Stimulated activated CD8-positive, alpha-beta memory T cell treated with anti-CD3 and anti-CD28 coated beads, Interleukin-12 subunit alpha, Interleukin-12 subunit beta, amount 100 ng/mL, for 24 hours (primary cell): Measurements from ENCODE around the gene DMRTA1.
"Not testable (repeated sequence)": the region's sequence is repeated elsewhere in the genome, so short reads cannot be mapped to it uniquely, and the experiment has no call there.

ENCODE experiments used
- DNase-seq: peaks from one replicate; pipeline ENCODE4 v3.0.0-alpha.2; 2020; ENCODE audit errors: extremely low read depth

Gene DMRTA1

GRCh38 chr9:22446589-22446949, at the start of gene DMRTA1:
TSS of gene DMRTA1 (plus strand) at chr9:22446824. CDS start at chr9:22447066, 242 bp downstream.
- peak; percentile 15 for DNase-seq

DNA sequence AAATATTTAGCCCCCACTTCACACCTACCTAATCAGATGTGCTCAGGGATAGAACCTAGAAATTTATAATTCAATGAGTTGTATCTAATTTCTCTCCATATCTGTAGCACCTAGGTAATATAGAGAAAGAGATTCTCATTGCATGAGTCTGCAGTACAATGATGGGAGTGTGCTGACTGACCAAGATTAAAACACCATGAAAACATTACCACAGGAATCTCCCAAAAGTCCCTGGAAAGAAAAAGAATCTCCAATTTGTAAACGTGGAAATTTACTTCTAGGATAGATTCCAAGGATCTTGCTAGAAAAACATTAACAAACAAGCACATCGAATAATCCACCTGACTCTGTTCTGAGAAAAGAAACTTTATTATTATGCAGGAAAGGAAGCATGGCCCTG, 45.0 kb upstream of the DMRTA1 start:
- no peak for DNase-seq

DNA sequence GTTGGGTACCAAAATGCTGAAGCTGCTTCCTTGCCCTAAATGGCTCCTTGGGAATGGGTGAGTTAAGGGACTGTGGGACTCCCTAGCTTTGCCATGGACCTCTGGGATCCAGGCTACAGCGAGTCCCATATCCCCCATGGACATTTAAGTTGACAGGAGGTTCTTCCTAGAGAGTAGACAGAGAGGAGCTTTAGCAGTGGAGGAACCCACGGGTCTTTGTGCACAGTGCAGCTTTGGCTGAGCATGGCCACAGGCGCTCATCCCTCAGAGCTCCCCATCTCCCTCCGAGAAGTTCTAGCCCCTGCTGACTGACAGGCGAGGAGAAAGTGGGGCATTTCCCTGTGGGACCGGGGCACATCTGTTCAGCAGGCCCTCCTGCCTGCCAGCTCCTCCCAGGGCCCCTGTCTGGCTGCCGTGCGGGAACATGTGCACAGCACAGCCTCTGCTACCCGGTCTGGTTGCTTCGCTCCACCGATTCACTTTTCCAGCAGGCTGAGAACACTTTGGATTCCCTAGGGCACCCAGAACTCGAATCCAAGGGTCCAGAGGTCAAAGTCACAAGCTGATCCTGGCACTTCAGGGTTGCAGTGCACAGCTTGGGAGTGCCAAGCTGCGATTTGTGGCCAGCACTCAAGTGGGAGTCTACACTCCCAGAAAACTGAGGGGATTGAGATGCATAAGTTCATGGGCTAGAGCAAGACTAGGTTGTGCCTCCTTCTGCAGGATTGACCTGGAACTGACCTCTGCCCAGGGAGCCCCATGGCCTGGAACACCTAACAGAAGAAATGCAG, 40.6 kb upstream of the DMRTA1 start:
- DNase-seq = no peak

DNA sequence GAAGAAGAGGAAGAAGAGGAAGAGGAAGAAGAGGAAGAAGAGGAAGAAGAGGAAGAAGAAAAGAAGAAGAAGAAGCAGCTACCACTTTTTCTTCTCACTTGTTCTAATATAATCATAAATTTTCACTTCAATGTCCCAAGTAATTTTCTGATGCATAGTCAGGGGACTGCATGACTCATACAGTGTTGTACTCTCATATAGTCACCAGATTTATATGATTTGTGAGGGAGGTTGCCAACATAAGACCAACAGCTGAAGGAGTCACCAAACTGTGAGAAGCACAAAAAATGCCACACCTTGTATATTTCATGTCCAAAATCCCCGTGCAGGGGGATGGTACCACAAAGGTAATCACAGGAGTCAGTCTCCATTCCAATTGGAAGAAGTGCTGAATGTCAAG, 32.7 kb upstream of the DMRTA1 start:
- no peak for DNase-seq

DNA sequence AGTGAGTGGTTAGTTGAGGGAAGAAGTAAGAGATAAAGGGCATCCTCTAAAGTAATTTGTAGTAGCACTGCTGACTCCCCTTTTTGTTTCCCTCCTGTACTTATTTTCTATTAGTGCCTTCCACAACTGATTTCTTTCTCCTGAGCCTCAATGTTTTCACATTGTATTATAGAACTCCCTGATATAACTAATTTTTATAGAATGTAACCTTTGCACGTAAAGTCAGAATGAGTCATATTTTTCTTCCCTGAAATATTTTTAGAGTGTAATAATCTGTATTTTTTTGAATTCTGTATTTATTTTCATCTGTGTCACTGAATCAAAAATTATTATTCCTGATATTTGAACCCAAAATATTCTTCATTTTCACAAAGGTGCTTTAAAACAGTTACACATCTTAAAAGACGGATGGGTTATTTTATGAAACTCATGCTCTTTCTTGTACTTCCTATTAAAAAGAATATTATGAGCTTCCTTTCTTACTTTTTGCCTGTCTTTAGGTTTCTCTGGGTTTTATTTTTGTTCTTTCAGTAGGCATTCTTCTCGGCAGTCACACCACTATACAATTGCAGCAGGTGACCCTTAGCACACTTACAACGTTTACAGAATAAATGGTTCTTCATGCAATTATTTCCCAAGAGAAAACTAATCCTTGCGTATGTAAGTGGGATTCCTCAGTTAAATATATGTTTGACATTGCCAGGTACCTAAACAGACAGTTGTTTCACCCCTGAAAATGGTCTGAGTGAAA, 30.5 kb upstream of the DMRTA1 start:
- no peak for DNase-seq

DNA sequence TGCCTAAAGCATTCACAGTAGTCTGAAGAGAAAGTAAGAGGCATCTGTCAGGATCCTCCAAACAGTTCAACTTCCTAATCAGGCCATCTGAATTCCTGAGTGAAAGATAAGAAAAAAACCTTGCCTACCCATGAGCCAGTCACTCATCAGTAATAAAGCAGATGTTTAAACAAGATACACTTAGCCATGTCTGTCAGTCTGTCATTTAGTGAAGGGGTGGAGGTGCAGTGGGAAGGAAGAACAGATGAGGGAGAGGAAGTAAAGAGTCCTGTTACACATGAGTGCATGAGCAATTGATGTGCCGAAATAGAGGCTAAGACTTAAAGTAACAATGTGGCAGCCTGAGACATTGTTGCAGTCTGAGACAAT, 29.9 kb upstream of the DMRTA1 start:
- no peak for DNase-seq

DNA sequence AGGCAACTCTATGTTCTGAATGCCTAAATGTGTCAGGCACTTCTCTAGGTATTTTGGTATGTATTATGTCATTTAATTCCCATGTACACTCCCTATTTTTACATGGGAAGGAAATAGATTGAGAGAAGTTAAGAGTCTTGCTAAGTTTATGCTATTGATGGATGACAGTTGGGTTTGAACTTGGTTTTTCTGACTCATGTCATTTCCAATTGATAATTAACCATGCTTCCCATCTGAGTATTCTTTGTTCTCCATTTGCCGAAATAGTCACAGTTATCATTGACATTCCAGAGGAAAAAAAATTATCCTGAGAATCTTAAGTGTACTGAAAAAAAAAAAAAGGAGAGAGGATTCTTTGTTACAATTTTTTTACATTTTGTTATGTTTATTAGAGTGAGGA, 23.1 kb upstream of the DMRTA1 start:
- DNase-seq = no peak

- no peak for DNase-seq
These were observed 22.0 kb upstream of the DMRTA1 start for GRCh38 chr9:22424616-22425015.

- no peak for DNase-seq
These were observed 21.1 kb upstream of the DMRTA1 start for GRCh38 chr9:22425551-22425950.

DNA sequence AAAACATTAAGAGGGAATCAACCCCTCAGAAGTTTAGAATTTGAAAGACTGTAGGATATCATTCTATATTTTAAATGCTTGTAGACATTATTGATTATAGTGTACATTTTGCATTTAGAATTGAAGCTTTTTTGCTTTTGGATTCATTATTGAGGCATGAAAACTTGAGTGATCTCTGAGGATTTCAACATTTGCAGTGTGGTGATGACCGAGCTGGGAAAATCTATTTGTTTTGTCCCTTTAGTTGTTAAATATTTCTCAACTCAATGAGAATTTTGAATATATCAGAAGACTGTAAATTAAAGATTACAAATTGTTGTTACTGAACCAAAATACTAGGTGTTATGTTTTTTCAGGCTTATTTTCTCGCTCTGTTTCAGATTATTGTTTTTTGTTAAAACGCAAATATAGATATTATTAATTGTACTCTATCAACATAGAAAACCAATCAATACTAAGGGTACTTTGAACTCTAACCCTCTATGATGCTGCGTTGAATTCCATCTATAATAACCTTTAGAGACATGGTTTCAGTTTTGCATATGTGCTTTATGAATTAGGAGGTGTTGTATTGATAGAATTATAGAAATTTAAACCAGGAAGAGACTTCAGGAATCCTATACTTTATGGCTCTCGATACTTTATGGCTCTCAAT, 19.3 kb upstream of the DMRTA1 start:
- no peak for DNase-seq

- no peak for DNase-seq
These were observed 12.9 kb upstream of the DMRTA1 start for GRCh38 chr9:22433691-22434090.

GRCh38 chr9:22435252-22435651, 11.4 kb upstream of the DMRTA1 start:
- DNase-seq = not testable (repeated sequence)

DNA sequence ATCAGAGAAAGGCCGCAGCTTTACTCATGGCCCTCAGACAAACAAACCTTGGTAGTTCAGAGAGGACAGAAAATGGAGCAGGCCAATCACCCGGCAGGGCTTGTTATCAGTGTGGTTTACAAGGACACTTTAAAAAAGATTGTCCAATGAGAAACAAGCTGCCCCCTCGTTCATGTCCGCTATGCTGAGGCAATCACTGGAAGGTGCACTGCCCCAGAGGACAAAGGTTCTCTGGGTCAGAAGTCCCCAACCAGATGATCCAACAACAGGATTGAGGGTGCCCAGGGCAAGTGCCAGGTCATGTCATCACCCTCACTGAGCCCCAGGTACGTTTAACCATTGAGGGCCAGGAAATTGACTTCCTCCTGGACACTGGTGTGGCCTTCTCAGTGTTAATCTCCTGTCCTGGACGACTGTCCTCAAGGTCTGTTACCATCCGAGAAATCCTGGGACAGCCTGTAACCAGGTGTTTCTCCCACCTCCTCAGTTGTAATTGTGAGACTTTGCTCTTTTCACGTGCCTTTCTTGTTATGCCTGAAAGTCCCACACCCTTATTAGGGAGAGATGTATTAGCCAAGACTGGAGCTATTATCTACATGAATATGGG, 9.1 kb upstream of the DMRTA1 start:
- DNase-seq = not testable (repeated sequence)

- DNase-seq = no peak
These were observed 5.8 kb upstream of the DMRTA1 start for GRCh38 chr9:22440841-22441240.

DNA sequence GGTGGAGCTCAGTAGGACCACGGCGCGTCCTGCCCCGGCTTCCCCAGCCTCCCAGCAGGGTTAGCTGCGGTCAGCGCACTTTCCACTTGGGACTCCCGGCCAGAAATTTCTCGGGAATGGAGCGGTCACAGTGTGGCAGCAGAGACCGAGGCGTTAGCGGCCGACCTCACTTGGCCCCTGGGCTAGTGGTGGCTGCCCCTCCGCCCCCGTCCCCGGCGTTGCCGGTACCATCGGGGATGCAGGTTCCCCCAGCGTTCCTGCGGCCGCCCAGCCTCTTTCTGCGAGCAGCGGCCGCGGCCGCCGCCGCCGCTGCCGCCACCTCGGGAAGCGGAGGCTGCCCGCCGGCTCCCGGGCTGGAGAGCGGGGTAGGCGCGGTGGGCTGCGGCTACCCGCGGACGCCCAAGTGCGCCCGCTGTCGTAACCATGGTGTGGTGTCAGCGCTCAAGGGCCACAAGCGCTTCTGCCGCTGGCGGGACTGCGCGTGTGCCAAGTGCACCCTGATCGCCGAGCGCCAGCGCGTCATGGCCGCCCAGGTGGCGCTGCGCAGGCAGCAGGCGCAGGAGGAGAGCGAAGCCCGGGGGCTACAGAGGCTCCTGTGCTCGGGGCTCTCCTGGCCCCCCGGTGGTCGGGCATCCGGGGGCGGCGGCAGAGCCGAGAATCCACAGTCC, 460 bp downstream of the DMRTA1 start:
- DNase-seq = peak; percentile 12

DNA sequence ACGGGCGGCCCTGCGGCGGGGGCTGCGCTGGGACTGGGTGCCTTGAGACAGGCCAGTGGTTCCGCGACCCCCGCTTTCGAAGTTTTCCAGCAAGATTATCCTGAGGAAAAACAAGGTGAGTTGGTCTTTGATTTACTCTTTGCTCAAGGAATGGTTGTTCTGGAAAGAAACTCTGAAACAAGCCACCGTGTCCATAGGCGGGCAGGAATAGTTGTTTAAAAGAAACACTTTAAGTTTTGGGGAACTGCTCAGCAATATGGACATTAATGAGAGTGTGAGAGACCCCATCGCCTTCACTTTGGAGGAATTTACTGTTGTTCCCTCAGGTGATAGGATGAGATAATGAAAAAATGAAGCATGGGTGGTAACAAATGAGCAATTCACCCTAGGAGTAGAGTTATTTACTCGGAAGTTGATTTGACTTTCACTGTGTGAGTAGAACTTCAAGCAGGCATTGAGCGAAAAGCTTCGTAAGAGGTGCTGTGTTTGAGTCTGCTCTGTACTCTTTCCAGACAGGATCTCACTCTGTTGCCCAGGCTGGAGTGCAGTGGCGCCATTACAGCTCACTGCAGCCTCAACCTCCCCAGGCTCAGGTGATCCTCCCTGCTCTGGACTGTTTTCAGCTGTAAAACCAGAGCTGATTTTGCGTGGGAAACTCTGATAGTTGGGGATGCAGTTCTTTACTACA, 1.1 kb downstream of the DMRTA1 start:
- no peak for DNase-seq

DNA sequence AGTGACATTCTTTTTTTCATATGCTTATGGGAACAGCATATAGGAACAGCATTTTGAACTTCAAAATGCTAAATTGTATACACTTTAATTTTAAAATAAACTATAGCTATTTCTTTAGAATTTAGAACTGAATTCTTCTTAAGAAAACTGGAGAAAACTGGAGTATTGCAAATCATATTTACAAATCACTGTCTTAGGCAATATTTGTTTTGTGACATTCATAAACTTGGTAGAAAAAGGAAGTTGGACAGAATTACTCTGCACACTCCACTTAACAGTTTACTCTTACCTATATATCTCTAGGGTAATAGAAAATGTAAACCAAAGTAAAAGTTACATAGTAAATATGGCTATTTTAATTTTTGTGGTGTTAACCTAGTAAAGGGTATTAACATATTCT, 3.1 kb downstream of the DMRTA1 start:
- DNase-seq = no peak

DNA sequence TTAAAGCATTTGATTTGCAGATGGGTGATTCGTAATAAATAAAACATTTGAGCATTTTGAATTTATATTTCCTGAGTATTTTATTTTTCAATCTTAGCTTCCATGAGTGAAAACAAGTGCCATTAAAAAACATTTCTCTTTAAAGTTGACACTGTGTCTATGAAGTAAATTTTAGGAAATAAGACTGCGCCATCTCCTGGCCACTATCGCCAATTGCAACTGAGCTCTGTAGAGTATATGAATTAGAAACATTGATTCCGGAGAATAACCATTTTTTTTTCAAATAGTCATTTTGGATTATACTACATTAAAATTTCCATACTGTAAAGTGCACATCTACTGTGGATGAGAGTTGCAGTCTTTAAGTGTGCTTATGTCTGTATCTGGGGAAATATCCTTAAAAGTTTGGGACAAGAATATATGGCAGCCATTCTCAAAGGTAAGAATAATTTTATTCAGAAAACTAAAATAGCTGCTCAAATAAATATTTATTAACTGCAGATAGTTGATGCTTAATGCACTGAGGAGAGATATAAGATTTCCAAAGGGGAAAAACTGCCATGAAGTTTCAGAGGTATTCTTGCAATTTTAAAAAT, 5.9 kb downstream of the DMRTA1 start:
- no peak for DNase-seq

GRCh38 chr9:22454016-22454415, 7.4 kb downstream of the DMRTA1 start:
- DNase-seq = no peak

- DNase-seq = no peak
These were observed 8.6 kb downstream of the DMRTA1 start for GRCh38 chr9:22455181-22455580.

GRCh38 chr9:22457448-22457847, 10.8 kb downstream of the DMRTA1 start:
- no peak for DNase-seq
